Measurements from ENCODE around the gene CX3CL1. TPM values are rescaled to one million over a fixed set of nuclear protein-coding genes. Genes with fewer than 3 reads are reported as not detected.

Gene CX3CL1
- total RNA-seq, 4 donors from 2014 or later, result 12.8 to 25.1 (median 13.6) TPM

DNA sequence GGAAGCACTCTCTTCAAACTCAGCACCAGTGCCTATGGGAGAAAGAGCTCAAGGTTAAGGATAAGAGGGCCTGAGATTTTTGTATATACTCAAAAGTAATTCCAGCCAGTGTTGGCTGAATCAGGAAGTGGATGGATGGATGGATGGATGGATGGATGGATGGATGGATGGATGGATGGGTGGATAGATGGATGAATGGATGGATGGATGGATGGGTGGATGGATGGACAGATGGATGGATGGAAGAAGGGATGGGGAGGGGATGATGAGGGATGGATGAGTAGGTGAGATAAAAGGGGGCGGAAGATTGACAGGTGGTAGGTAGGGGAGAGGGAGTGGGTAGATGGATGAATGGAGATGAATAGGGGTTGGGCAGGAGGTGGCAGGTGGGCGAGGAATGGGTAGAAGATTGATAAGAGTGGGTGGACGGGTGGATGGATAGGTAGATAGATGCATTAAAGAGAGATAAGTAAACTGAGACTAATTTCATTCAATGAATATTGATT is 4.1 kb downstream of the CX3CL1 start:
- TF ChIP-seq, protein P1, sequence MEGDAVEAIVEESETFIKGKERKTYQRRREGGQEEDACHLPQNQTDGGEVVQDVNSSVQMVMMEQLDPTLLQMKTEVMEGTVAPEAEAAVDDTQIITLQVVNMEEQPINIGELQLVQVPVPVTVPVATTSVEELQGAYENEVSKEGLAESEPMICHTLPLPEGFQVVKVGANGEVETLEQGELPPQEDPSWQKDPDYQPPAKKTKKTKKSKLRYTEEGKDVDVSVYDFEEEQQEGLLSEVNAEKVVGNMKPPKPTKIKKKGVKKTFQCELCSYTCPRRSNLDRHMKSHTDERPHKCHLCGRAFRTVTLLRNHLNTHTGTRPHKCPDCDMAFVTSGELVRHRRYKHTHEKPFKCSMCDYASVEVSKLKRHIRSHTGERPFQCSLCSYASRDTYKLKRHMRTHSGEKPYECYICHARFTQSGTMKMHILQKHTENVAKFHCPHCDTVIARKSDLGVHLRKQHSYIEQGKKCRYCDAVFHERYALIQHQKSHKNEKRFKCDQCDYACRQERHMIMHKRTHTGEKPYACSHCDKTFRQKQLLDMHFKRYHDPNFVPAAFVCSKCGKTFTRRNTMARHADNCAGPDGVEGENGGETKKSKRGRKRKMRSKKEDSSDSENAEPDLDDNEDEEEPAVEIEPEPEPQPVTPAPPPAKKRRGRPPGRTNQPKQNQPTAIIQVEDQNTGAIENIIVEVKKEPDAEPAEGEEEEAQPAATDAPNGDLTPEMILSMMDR (IDR thresholded peaks at IDR 0.05), result no peak
- TF ChIP-seq POLR2AphosphoS5 (IDR thresholded peaks at IDR 0.05), result no peak
- no peak for TF ChIP-seq EP300 (IDR thresholded peaks at IDR 0.05)
- TF ChIP-seq POLR2A (IDR thresholded peaks at IDR 0.05), result no peak
- Histone ChIP-seq H3K4me3 (no peak overlapping the region), H3K27ac (no peak overlapping the region), H3K36me3 (no peaks in the 10 kb centered on the region), H3K4me1 (peaks cover 57% of the 10 kb centered on the region), H3K27me3 (no peaks in the 10 kb centered on the region), H3K9me3 (no peaks in the 10 kb centered on the region)
- DNase-seq (ENCODE audit: low spot score in 2 of 2), result no peak
- 92% methylated on average over 3 of the region's 3 CpGs for WGBS

DNA sequence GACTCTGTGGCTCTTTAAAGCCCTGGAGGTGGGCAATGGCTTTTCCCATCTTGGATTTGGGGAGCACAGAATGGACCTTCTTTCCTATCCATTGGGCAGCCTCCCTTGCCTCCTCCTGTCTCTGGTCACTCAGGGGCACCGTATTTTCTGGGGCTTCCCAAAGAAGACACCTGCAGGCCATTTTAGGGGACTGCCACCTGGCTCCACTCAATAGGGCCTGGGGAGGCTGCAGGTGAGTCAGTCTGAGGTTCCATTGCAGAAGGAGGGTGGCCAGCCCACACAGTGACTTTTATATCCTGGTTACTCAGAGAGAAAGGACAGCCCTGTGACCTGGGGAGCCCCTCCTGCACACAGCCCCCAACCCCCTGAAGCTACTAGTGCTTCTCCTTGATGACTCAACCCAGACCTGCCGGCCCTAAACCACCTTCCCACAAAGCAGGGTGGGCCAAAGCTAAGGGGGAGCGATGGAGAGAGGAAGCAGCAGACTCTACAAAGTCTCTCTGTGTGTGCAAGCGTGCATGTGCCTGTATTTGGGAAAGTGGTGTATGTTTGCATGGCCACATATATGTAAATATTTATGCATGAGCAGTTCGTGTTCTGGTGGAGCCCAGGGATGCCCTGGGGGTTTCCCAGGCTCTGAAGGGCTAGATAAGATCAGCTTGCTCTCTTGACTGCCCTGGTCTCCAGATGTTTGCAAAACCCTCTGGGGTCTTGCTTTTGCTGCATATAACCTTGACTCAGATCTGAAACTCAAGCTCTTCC is 5.0 kb downstream of the CX3CL1 start:
- Histone ChIP-seq H3K9me3 (no peaks in the 10 kb centered on the region), H3K36me3 (peaks cover 4% of the 10 kb centered on the region), H3K27me3 (no peaks in the 10 kb centered on the region), H3K4me3 (no peak overlapping the region), H3K27ac (peak overlapping the region; percentile 35), H3K4me1 (peaks cover 49% of the 10 kb centered on the region)
- DNase-seq (ENCODE audit: low spot score in 2 of 2), result no peak
- WGBS, result 42% methylated on average over 4 of the region's 5 CpGs
- TF ChIP-seq POLR2AphosphoS5 (IDR thresholded peaks at IDR 0.05), result no peak
- TF ChIP-seq POLR2A (IDR thresholded peaks at IDR 0.05), result no peak
- TF ChIP-seq EP300 (IDR thresholded peaks at IDR 0.05), result no peak
- TF ChIP-seq, protein P1 (IDR thresholded peaks at IDR 0.05), result no peak

DNA sequence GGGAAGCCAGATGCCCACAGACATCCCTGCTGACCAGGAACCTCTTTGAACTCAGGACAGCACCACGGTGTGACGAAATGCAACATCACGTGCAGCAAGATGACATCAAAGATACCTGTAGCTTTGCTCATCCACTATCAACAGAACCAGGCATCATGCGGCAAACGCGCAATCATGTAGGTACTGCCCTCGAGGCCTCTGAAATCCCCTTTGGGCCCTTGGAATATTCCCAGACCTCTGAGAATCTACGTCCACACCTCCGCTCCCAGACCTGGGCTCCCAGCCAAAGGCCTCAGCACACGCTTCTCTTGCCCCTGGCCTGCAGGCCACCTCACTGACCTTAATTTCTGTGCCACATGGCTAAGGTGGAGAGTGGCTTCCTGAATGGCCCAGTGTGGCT is 7.3 kb downstream of the CX3CL1 start:
- Histone ChIP-seq H3K36me3 (peaks cover 8% of the 10 kb centered on the region), H3K9me3 (no peaks in the 10 kb centered on the region), H3K4me1 (peaks cover 34% of the 10 kb centered on the region), H3K4me3 (no peak overlapping the region), H3K27me3 (no peaks in the 10 kb centered on the region), H3K27ac (no peak overlapping the region)
- TF ChIP-seq, protein P1 (IDR thresholded peaks at IDR 0.05), result no peak
- TF ChIP-seq POLR2AphosphoS5 (IDR thresholded peaks at IDR 0.05), result no peak
- TF ChIP-seq EP300 (IDR thresholded peaks at IDR 0.05), result no peak
- TF ChIP-seq POLR2A (IDR thresholded peaks at IDR 0.05), result no peak
- WGBS, result 71% methylated on average over 7 of the region's 10 CpGs
- DNase-seq (ENCODE audit: low spot score in 2 of 2), result no peak

DNA sequence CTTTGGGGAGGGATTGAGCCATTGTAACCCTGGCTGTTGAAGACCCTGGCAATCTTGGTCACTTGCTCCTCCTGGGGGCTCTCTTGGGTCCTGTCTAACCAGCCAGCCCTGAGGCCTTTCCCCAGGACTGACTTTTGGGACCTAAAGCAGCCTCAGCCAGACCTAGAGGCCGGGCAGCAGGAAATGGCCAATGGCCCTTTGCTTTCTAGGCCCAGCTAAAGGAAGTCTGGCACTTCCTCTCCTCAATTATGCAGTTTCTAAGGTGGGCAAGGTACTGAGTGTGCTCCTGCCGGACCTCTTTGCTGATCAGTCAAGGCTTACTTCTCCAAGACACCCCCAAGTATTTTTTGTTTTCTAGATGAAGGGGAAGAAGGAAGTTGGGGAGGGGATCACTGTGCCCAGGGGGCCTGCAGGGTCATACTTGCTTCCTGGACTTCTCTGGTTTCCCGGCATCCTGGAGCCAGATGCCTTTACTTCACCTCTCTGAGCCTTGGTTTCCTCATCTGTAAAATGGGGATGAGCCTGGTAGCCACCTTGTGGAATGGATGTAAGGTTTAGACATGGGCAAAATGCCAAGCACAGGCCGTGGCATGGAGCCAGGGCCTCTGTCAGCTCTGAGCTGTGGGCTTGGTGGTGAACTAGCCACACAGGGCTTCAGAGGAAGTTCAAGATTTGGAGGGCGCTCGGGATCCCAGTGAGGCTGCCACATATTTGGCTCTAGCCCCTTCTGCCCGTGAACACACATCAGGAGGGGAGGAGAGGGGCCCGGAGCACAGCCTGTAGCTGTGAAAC is 8.6 kb downstream of the CX3CL1 start:
- peaks cover 34% of the 10 kb centered on the region for H3K4me1 ChIP-seq

More for the DNA sequence above, 8.6 kb downstream of the CX3CL1 start:
- 68% methylated on average over 8 of the region's 8 CpGs for WGBS
- TF ChIP-seq, protein P1 (IDR thresholded peaks at IDR 0.05), result no peak
- no peak for TF ChIP-seq POLR2AphosphoS5 (IDR thresholded peaks at IDR 0.05)
- no peak for TF ChIP-seq POLR2A (IDR thresholded peaks at IDR 0.05)
- TF ChIP-seq EP300 (IDR thresholded peaks at IDR 0.05), result no peak
- H3K36me3 ChIP-seq, result peaks cover 8% of the 10 kb centered on the region
- H3K27me3 ChIP-seq, result no peaks in the 10 kb centered on the region
- no peak overlapping the region for H3K27ac ChIP-seq
- no peak for DNase-seq (ENCODE audit: low spot score in 2 of 2)
- H3K4me3 ChIP-seq, result no peak overlapping the region
- no peaks in the 10 kb centered on the region for H3K9me3 ChIP-seq

Data from suprapubic skin (tissue), 4 donors.